Measurements from ENCODE around the gene SELPLG.
A peak's percentile ranks its signal among the peaks of the same experiment; 100 is the strongest.

SELPLG gene

GRCh38 chr12:108653922-108654321, 20.2 kb upstream of the SELPLG start:
- no peak for DNase-seq (ENCODE audit: low spot score)
- Histone ChIP-seq H3K27ac (peak overlapping the region in 1 of 2 donors; percentile 65), H3K4me3 (no peak overlapping the region)
- no peak for TF ChIP-seq CTCF (IDR thresholded peaks at IDR 0.05)

GRCh38 chr12:108653082-108653516, 19.4 kb upstream of the SELPLG start:
- no peak overlapping the region for H3K4me3 ChIP-seq
- DNase-seq (ENCODE audit: low spot score) = no peak
- H3K27ac ChIP-seq = no peak overlapping the region
- no peak for TF ChIP-seq CTCF (IDR thresholded peaks at IDR 0.05)

GRCh38 chr12:108650083-108650482, 16.4 kb upstream of the SELPLG start:
- Histone ChIP-seq H3K4me3 (no peak overlapping the region), H3K27ac (peak overlapping the region in 1 of 2 donors; percentile 64)
- TF ChIP-seq CTCF (IDR thresholded peaks at IDR 0.05) = no peak
- no peak for DNase-seq (ENCODE audit: low spot score)

- peak overlapping the region in 1 of 2 donors; percentile 64 for H3K27ac ChIP-seq
- TF ChIP-seq CTCF (IDR thresholded peaks at IDR 0.05) = no peak
- DNase-seq (ENCODE audit: low spot score) = no peak
- H3K4me3 ChIP-seq = no peak overlapping the region
Observed at GRCh38 chr12:108649669-108650068, 16.0 kb upstream of the SELPLG start.

GRCh38 chr12:108649126-108649525, 15.4 kb upstream of the SELPLG start:
- Histone ChIP-seq H3K27ac (peak overlapping the region in 1 of 2 donors; percentile 64), H3K4me3 (no peak overlapping the region)
- TF ChIP-seq CTCF (IDR thresholded peaks at IDR 0.05) = no peak
- no peak for DNase-seq (ENCODE audit: low spot score)

GRCh38 chr12:108648371-108648770, 14.7 kb upstream of the SELPLG start:
- no peak for DNase-seq (ENCODE audit: low spot score)
- H3K4me3 ChIP-seq = no peak overlapping the region
- peak overlapping the region in 1 of 2 donors; percentile 64 for H3K27ac ChIP-seq
- no peak for TF ChIP-seq CTCF (IDR thresholded peaks at IDR 0.05)

- DNase-seq (ENCODE audit: low spot score) = no peak
- no peak overlapping the region for H3K4me3 ChIP-seq
- peak overlapping the region in 1 of 2 donors; percentile 64 for H3K27ac ChIP-seq
- no peak for TF ChIP-seq CTCF (IDR thresholded peaks at IDR 0.05)
Observed at GRCh38 chr12:108647585-108648287, 14.0 kb upstream of the SELPLG start.

Data from coronary artery (tissue), 2 donors.